HepG2 (cell line): ENCODE data around the gene FAM90A1.
"Not testable (repeated sequence)": the region's sequence is repeated elsewhere in the genome, so short reads cannot be mapped to it uniquely, and the experiment has no call there.

Experiments used
- ESRRA ChIP-seq: sonication (generic); formaldehyde crosslinking; IDR thresholded peaks from 2 replicates; pipeline ENCODE4 v1.5.1; 2020; ENCODE audit warnings: mild to moderate bottlenecking, low read depth, missing genetic modification reagents
- EZH2 ChIP-seq: conservative IDR thresholded peaks from 2 replicates; pipeline ENCODE4 v1.6.1; 2012; ENCODE audit warnings: mild to moderate bottlenecking, low read depth, low read length, moderate library complexity
- IKZF4 ChIP-seq: sonication (generic); formaldehyde crosslinking; IDR thresholded peaks from 2 replicates; pipeline ENCODE4 v1.5.1; 2020; ENCODE audit warnings: borderline replicate concordance, mild to moderate bottlenecking, low read depth, missing genetic modification reagents; ENCODE audit errors: not compliant biosample characterization
- KLF16 ChIP-seq, 2 experiments: sonication (generic) in 1 of 2; formaldehyde crosslinking in 1 of 2; IDR thresholded peaks; 2 replicates each; pipeline versions ENCODE4 v1.6.1 to v1.8.0; 2016 to 2023; ENCODE audit warnings: missing genetic modification reagents in 2 of 2, missing compliant biosample characterization in 1 of 2
- TF ChIP-seq, protein P1 (sequence below): sonication (generic); formaldehyde crosslinking; IDR thresholded peaks from 2 replicates; pipeline ENCODE4 v1.5.0; 2020; ENCODE audit warnings: mild to moderate bottlenecking, missing genetic modification reagents, moderate library complexity
- TF ChIP-seq, protein P2 (sequence below), 2 experiments: IDR thresholded peaks; 2 replicates each; pipeline ENCODE4 v1.6.1; 2011 to 2012; ENCODE audit warnings: low read length in 2 of 2, borderline replicate concordance in 1 of 2, low read depth in 1 of 2, mild to moderate bottlenecking in 1 of 2, moderate library complexity in 1 of 2
- TF ChIP-seq, protein P3 (sequence below), 2 experiments: sonication (generic) in 1 of 2; formaldehyde crosslinking in 1 of 2; IDR thresholded peaks; 2 replicates each; pipeline versions ENCODE4 v1.4.0 to v1.6.1; 2016 to 2020; ENCODE audit warnings: borderline replicate concordance in 1 of 2, low read depth in 1 of 2, mild to moderate bottlenecking in 1 of 2, missing genetic modification reagents in 1 of 2

DNA sequence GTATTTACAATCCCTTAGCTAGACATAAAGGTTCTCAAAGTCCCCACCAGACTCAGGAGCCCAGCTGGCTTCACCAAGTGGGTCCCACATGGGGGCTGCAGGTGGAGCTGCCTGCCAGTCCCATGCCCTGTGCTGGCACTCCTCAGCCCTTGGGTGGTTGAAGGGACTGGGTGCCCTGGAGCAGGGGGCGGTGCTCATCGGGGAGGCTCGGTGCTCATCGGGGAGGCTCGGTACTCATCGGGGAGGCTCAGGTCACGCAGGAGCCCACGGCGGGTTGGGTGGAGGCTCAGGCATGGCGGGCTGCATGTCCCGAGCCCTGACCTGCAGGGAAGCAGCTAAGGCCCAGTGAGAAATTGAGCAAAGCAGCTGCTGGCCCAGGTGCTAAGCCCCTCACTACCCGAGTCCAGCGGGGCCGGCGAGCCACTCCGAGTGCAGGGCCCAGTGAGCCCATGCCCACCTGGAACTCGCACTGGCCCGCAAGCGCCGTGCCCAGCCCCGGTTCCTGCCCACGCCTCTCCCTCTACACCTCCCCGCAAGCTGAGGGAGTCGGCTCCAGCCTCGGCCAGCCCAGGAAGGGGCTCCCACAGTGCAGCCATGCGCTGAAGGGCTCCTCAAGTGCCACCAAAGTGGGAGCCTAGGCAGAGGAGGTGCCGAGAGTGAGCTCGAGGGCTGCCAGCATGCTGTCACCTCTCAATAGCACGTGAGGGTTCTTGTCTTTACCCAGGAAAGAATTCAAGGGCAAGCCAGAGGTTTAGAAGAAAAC, 24.8 kb upstream of the FAM90A1 start:
- not testable (repeated sequence) for TF ChIP-seq ESRRA (CRISPR knock-in tag); IKZF4; EZH2; KLF16 (CRISPR knock-in tag; IDR thresholded peaks at IDR 0.05)
- TF ChIP-seq, protein P1, sequence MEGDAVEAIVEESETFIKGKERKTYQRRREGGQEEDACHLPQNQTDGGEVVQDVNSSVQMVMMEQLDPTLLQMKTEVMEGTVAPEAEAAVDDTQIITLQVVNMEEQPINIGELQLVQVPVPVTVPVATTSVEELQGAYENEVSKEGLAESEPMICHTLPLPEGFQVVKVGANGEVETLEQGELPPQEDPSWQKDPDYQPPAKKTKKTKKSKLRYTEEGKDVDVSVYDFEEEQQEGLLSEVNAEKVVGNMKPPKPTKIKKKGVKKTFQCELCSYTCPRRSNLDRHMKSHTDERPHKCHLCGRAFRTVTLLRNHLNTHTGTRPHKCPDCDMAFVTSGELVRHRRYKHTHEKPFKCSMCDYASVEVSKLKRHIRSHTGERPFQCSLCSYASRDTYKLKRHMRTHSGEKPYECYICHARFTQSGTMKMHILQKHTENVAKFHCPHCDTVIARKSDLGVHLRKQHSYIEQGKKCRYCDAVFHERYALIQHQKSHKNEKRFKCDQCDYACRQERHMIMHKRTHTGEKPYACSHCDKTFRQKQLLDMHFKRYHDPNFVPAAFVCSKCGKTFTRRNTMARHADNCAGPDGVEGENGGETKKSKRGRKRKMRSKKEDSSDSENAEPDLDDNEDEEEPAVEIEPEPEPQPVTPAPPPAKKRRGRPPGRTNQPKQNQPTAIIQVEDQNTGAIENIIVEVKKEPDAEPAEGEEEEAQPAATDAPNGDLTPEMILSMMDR (CRISPR knock-in tag): not testable (repeated sequence)
- TF ChIP-seq, protein P2, sequence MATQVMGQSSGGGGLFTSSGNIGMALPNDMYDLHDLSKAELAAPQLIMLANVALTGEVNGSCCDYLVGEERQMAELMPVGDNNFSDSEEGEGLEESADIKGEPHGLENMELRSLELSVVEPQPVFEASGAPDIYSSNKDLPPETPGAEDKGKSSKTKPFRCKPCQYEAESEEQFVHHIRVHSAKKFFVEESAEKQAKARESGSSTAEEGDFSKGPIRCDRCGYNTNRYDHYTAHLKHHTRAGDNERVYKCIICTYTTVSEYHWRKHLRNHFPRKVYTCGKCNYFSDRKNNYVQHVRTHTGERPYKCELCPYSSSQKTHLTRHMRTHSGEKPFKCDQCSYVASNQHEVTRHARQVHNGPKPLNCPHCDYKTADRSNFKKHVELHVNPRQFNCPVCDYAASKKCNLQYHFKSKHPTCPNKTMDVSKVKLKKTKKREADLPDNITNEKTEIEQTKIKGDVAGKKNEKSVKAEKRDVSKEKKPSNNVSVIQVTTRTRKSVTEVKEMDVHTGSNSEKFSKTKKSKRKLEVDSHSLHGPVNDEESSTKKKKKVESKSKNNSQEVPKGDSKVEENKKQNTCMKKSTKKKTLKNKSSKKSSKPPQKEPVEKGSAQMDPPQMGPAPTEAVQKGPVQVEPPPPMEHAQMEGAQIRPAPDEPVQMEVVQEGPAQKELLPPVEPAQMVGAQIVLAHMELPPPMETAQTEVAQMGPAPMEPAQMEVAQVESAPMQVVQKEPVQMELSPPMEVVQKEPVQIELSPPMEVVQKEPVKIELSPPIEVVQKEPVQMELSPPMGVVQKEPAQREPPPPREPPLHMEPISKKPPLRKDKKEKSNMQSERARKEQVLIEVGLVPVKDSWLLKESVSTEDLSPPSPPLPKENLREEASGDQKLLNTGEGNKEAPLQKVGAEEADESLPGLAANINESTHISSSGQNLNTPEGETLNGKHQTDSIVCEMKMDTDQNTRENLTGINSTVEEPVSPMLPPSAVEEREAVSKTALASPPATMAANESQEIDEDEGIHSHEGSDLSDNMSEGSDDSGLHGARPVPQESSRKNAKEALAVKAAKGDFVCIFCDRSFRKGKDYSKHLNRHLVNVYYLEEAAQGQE (IDR thresholded peaks at IDR 0.05; ENCODE audit: borderline replicate concordance in 1 of 2, low read depth in 1 of 2, low read length in 2 of 2): not testable (repeated sequence)
- TF ChIP-seq, protein P3, sequence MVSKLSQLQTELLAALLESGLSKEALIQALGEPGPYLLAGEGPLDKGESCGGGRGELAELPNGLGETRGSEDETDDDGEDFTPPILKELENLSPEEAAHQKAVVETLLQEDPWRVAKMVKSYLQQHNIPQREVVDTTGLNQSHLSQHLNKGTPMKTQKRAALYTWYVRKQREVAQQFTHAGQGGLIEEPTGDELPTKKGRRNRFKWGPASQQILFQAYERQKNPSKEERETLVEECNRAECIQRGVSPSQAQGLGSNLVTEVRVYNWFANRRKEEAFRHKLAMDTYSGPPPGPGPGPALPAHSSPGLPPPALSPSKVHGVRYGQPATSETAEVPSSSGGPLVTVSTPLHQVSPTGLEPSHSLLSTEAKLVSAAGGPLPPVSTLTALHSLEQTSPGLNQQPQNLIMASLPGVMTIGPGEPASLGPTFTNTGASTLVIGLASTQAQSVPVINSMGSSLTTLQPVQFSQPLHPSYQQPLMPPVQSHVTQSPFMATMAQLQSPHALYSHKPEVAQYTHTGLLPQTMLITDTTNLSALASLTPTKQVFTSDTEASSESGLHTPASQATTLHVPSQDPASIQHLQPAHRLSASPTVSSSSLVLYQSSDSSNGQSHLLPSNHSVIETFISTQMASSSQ (IDR thresholded peaks at IDR 0.05; ENCODE audit: low read depth): not testable (repeated sequence)
- TF ChIP-seq, protein P3 (CRISPR knock-in tag; IDR thresholded peaks at IDR 0.05; ENCODE audit: borderline replicate concordance): not testable (repeated sequence)
